ENCODE results near the gene ZNF845.
"Not testable (repeated sequence)": the region's sequence is repeated elsewhere in the genome, so short reads cannot be mapped to it uniquely, and the experiment has no call there.

ZNF845 gene

DNA sequence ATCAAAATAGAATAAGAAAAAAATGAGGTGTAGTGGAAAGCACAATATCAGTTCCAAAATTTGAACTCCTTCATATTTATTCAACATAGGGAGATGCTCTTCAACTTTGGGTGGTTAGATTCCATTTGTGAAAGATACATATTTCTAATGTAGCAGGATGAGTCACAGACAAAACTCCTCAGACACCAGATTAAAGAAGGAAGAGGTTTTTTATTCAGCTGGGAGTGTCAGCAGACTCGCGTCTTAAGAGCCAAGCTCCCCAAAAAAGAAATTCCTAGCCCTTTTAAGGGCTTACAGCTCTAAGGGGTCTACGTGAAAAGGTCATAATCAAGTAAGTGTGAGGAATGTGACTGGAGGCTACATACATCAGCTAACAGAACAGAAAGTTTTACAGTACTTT, 54.6 kb downstream of the ZNF845 start:
- DNase-seq: no peak

DNA sequence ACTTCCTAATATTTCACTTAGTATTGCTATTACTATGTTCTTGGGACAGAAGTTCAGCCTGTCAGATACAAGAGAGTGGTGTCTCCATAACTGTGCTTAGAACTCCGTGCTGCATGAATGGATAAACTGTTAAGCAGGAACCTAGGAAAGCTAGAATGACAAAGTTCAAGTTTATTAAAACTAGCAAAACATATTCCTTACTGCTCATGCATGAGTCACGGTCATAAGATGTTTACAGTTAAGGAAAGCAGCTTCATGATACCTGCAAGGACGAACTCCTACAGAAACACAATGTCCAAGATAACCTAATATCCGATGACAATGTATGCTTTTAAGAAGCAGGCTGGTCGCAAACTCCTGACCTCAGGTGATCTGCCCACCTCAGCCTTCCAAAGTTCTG, 55.4 kb downstream of the ZNF845 start:
- DNase-seq: no peak

DNA sequence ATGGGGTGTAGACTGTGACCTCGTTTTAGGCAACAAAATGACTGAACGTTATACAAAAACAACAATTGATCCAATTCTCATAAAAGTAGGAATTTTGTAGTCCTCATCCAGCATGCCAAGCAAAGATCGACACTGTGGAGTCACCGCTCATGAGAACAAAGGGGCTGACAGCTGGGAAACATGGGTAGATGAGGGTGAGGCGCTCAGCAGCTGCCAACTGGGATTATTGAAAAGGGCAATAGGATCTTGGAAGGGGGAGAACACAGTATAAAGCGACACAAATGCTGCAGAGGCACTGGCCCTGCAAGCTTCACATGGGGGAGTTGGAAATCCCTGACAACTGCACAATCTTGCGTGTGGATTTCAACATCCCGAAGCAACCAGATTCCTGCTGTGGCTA, 56.0 kb downstream of the ZNF845 start:
- no peak for DNase-seq

DNA sequence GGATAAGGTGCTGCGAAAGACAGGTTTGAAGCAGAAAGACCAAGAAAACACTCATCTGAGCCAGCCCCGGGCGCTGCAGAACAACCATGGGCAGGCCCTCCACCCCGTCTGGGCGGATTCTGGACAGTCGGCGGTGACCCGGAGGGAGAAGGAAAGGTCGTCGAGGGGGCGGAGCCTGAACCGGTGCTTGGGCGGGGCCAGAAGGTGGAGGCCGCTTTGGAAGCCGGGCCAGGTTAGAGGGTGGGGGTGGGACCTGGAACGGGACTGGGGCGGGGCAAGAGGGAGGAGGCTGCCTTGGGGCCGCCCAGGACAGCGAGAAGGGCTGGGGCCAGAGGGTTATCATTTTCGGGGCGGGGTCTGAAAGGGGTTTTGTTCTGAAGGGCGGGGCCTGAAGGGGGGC, 56.4 kb downstream of the ZNF845 start:
- DNase-seq: no peak

DNA sequence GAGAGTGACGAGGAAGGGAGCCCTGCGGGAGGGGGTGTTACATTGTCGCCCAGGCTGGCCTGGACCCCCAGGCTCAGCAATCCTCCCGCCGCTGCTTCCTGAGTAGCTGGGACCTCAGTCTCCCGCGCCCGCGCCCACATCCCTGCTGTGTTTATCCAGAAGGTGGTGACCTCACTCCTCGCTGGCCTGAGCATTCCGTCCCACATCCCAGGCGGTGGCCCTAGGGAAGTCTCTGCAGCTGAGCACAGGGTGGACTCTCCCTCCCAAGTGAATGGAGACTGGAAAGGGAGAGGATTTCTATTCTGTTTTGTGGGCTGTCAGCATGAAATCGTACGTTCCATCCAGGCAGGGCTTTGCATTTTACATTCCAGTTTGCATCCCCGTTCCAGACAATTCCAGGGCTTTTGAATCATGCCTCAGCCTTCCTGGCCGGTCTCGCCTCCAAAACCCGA, 61.0 kb downstream of the ZNF845 start:
- DNase-seq: peak; percentile 24

DNA sequence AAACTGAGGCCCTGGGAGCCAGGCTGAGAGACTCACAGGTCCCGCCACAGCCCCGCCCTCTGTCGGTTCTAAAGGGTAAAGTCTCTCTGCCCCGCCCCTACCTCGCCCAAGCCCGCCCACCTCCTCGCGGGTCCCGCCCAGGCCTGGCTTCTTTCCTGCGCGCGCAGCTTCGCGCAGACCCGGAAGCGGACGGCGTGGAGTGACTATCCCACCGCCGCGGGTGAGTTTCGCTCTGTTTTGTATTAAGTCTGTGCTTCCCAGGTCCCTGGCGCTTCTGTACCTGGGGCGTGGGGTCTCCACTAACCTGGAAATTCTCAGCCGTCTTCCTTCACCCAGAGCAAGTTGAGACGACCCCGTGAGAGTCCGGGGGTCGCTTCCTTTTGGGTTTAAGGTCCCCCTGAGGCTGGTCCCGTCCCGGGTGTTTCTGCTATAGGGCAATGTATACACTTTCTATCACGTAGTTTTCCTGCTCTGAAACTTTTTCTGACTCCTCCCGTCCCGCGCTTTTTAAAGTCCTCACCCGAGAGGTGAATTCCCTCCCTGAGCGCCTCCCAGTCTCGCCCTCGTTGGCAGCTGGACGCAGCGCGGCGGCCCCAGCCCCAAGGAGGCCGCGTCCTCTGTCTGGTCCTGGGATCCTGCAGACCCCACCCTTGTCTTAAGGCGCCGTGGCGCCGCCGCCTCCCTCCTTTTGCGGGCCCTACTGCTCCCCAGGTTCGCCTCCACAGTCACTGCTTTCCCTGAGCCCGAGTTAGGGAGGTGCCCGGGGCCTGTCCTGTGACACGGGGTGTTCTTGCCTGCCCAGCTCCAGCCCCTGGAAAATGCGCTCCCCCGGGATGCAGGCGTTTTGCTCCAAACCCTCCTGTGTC, 61.7 kb downstream of the ZNF845 start, which contains the start of gene ZNF765:
Gene ZNF765 (plus strand): TSS at position 176 of the 866 bp plus-strand sequence. CDS start 2,867 bp downstream, outside the sequence.
- peak; percentile 99 for DNase-seq

DNA sequence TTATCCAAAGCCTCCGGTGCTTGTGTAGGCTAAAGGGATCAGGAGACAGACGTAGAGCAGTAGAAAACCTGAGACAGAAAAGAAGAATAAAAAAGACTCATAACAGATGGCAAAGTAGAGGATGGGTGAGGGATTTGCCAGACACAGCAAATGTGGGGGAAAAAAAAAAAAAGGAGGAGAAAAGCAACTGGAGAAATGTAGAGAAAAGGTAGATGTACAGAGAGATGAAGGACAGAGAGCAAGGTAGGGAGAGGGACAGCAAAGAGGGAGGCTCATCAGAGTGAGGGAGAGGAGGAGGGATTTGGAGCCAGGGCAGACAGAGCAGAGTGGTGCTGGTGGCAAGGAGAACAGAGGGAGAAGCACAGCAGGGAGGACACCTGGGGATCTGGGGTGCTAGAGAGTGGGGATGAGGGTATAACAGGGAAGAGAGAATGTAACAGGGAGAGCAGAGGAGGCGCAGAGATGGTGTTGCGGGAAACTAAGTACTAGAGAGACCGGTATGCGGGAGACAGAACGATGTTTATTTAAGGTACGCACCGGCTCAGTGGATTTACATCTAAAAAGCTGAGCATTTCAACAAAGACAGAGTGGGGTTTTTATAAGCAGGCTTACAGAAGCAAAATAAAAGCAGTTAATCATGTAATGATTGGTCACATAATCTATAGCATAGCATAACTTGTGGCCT, 62.4 kb downstream of the ZNF845 start:
- DNase-seq: not testable (repeated sequence)

DNA sequence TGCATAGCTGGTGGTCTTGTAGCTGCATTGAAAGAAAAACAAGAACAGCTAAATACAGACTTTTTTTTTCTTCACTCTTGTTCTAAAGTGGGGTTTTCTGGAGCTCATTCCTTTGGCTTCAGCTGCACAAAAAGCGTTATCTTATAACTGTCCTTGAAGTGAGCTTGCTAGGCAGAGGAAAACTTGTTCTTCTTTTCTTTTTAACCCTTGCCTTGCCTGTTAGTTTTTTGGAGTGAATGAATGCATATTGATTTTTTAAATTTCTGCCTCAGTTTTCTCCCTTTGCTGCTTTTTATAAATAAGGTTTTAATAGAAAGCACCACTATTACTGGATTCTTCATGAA, 62.9 kb downstream of the ZNF845 start:
- no peak for DNase-seq

DNA sequence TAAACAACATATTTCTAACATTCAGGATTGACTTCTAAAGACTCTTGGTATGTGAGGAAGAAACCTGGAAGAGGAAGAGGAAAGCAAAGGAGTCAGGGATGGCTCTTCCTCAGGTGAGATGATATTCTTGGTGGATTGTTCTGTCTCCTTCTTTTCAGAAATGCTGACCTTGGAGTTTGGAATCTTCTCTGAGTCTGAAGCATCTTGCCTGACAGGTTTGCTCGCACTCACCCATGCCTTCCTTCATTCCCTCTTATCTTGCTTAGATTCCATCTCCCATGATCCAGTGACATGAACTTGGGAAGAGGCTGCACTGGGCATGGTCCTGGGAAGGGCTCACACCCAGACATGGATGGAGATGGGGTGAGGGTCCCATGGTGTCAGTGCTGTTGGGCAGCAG, 64.4 kb downstream of the ZNF845 start:
- not testable (repeated sequence) for DNase-seq

Data from stimulated activated CD8-positive, alpha-beta memory T cell treated with anti-CD3 and anti-CD28 coated beads, Interleukin-4, amount 100 ng/mL, for 48 hours (primary cell).